Stimulated activated CD8-positive, alpha-beta memory T cell treated with anti-CD3 and anti-CD28 coated beads, Interleukin-7, amount 100 ng/mL, for 4 hours (primary cell): Measurements from ENCODE around the gene MRPS5.

Experiments
- DNase-seq, 2 donors: peaks; one replicate each; pipeline ENCODE4 v3.0.0-alpha.2; 2020; ENCODE audit warnings: low read depth in 2 of 2

MRPS5 gene

DNA sequence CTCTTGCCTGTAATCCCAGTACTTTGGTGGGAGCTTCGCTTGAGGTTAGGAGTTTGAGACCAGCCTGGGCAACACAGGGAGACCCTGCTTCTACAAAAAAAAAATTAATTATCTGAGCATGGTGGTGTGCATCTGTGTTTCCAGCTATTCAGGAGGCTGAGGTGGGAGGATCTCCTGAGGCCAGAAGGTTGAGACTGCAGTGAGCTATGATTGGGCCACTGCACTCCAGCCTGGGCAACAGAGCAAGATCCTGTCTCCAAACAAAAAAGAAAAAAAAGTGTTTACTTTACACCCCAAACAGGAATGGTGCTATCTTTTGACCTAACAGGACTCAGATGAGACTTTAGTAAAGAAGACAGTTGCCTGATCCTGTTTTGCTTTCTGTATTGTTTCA is 60.5 kb downstream of the MRPS5 start:
- DNase-seq = no peak

DNA sequence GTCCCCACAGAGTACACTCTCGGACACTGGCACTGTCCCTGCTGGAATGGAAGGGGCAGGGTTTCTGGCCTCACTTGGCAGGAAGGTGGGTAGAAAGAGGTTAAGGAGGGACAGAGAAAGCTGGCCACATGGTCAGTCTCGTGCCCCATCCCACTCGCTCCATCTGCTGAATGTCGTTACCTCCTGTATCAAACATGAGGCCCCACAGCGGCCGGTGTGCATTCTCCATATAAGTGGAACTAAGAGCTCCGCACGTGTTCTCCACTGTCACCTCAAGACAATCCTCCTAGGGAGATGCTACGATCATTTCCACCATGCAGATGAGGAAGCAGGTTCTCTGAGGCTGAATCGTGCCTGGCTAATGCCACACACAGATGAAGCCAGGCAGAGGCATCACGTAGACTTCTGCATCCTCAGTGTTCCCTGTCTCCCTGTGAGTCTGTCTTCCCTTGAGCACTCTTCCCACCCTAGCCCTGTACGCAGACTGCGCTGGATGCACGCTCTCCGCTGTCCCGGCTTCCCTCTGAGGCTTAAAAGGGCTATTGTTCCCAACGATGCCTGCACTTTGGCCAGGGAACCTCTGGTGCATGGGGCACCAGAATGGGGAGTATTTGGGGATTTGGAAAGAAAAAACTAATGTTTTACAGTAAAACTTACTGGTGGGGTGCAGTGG is 61.0 kb downstream of the MRPS5 start:
- no peak for DNase-seq

DNA sequence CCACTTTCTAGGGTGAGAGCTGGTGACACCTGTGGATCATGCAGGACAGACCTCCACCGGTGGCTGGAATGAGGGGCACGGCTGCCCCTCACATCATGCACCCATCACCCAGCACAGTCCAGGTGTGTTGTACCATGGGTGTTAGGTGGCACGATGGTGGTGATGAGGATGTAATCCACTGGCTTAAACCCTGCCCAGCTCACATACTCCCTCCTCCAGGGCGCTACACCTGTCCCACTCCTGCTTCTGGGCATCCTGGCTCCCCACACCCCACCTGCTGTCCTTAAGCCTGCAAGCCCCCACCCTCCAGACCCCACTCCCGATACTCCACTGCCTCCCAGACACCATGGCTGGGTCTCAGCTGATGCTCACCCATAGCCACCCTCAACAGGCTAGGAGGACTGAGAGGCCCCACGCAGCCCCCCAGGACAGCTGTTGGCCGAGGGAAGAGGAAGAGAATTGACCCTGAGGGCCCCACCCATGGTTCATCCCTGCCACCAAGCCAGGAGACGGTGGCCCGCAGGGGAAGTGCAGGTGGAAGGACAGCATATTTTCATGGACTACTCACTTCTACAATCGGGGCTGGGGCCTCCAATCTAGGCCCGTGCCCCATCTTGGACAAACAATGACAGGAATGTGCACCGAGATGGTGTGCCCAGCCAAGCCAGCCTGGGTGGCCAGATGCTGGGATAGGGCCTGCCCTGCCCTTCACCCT is 61.8 kb downstream of the MRPS5 start:
- no peak for DNase-seq

DNA sequence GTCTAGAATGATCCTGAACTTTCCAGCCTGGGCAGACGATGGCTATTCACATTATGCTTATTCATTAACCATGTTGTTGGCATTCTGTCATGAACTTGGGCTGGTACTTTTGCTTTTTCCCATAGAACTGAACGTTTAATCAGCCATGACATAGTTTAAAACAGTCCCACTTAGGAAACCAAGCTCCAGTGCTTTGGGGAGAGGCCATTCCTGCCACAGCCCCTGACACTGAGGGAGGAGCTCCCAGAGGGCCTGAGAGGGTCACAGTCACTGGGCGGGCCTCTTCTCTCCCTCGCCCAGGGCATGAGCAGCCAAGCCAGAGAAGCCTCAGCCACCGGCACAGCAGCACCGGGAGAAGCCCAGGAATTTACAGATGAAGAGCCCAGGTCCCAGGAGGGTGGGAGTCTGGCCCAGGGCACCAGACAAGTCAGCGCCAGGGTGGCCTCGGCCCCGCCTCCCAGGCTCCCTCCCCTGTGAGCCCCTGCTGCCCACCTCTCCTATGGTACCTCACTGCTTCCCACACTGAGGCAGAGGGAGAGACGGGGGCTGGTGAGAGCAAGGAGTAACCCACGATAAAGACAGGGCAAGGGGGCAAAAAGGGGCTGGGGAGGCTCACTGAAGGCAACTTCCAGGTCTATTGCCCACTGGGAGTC is 62.5 kb downstream of the MRPS5 start:
- no peak for DNase-seq

DNA sequence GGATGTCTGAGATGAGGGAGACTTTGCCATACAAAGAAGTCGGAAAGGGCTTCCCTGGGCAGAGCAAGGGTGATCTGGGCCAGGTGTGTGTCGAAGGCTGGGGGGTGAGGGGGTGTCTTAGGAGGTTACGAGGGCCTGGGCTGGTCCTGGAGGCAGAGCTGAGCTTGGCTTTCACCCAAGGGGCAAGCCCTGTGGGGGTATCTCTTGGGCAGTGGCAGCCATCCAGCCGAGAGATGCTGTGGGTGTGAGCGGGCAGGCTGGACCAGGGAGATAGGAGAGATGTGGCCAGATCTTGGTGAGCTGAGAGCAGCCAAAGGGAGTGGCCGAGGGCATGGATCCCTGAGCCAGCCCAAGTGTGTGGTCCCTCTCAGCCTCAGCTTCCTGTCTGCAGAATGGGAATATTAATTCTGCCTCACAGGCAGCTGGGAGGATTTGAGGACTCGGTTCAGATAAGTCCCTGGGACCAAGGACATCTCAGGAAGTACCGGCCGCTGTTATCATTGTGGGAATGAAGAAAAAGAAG is 63.1 kb downstream of the MRPS5 start:
- no peak for DNase-seq

DNA sequence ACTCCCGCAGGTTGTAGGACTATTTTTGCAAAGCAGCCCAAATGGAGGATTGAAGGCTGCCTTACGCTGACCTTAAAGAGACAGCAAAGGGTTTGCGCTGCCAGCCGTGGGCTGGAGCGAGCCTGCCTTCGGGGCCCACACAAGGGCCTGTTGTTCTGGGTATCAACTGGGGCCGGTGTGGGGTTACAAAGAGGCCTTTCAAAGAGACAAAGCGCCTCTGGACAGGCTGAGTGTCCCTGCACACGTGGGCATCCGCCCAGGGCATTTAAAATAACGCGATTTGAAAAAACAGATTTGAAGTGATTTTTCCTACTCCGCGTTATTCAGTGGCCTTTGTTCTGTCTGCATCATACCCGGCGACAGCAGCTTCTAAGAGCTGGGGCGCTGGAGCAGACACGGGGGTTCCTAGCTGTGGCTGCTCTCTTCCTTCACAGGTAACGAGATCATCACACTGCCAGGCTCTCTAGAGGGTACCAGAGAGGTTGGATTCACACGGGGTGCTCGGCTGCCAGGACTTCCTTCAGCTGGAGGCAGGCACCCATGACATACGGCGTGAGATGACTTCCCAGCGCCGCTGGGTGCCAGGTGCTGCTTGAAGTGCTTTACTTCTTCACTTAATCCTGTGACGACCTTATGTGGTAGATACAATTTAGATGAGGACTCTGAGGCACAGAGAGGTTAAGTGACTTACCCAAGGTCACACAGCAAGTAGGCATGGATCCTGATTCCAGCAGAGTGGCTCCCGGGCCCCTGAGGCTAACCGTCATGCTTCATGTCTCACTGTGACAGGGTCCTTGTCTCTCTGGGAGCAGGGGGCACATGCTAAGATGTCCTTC is 63.9 kb downstream of the MRPS5 start:
- DNase-seq = no peak

DNA sequence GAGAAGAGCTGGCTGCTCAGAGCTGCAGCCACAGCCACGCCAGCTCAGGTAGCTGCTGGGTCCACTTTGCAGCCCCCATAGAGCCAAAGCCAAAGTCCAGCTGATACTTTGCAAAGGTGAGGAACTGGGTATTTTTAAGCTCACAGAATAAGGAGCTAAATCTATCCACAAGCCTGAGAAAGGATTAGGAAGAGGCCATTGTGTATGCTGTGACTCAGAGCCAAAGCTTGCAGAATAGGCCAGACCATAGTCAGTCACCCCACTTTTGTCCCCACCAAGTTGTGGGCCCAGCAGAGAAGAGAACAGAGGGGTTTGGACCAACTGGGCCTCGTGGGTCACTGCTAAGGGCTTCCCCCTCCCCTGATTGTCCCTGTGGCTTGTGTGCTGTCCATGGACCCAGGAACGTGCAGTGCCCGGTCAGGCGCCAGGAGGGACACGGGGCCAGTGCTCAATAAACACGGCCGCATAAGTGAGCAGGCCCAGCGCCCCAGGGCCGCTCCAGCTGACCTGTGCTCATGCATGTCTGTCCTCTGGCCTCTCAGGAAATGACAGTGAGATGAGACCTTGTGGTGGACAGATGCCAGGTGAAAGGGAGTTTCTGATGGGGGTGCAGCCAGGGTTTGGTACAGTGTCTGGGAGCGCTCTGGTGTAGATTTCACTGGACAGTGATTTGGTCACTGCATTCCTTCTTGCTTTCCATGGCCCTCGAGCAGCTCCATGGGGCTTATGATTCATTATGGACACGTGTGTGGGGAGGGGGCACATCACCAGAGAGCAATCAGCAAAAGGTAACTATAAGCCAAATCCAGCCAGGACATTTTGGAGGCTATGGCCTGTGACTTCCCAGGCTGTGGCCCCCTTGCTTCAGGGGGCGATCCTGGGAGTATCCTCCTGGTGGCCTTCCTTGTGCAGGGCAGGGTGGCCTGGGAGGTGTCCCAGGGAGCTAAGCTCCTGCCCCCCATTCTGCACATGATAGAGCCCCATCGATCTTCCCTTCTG is 64.8 kb downstream of the MRPS5 start:
- DNase-seq = no peak

DNA sequence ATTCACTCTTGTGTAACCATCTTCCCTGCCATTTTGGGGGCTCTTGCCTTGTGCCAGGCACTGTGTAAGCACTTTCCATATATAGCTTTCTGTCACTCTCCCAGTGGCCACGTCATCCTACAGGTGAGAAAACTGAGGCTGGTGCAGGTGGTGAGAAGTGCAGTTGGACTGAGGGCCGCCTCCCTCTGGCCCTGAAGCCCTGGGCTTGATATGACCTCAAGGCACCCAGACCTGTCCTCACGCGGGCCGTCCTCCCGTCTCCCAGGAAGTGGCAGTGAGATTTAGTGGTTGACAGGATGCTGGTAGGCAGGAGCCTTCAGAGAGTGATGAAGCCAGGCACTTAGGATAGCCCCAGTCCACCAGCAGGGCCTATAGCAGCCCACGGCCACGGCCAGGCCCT is 65.6 kb downstream of the MRPS5 start:
- no peak for DNase-seq

DNA sequence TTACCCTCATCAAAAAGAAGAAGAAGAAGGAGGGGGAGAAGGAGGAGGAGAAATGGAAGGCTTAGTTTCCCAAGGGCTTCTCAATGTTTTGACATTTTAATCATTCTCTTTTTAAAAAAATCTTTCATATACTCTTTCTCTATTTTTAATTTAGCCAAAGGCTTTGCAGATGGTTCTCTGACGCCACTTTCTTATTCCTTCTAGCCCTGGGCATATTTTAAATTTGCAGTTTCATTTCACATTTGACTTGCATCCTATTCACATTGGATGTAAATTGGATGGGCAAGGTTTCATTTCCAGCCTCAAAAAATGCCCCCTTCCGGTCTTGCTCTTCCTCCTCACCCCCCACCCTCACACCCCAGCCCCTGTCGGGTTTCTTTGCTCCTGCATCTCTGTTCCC is 66.3 kb downstream of the MRPS5 start:
- DNase-seq = no peak

DNA sequence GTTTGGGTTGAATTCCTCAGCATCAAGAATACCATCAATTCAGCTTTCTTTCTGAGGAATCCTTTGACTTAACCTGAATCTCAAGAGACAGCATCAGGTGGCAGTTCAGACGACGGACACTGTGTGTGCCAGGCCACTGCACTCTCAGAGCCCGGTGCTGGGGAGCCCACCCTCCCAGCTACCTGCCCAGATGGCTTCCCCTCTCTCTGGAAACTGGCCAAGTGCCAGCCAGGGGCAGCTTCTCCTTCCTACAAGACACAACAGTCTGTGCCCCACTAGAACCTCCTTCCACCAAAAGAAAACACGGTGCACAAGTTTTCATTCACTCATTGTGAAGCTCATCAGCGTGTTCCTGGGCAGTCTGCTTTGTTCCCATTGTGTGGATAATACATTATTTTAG is 67.6 kb downstream of the MRPS5 start:
- no peak for DNase-seq

DNA sequence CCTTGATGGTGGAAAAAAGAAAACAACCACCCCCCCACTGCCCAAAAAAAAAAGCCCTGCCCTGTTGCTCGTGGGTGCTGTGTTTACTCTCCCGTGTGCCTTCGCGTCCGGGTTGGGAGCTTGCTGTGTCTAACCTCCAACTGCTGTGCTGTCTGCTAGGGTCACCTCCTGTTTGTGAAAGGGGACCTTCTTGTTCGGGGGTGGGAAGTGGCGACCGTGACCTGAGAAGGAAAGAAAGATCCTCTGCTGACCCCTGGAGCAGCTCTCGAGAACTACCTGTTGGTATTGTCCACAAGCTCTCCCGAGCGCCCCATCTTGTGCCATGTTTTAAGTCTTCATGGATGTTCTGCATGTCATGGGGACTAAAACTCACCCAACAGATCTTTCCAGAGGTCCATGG is 68.1 kb downstream of the MRPS5 start:
- no peak for DNase-seq

DNA sequence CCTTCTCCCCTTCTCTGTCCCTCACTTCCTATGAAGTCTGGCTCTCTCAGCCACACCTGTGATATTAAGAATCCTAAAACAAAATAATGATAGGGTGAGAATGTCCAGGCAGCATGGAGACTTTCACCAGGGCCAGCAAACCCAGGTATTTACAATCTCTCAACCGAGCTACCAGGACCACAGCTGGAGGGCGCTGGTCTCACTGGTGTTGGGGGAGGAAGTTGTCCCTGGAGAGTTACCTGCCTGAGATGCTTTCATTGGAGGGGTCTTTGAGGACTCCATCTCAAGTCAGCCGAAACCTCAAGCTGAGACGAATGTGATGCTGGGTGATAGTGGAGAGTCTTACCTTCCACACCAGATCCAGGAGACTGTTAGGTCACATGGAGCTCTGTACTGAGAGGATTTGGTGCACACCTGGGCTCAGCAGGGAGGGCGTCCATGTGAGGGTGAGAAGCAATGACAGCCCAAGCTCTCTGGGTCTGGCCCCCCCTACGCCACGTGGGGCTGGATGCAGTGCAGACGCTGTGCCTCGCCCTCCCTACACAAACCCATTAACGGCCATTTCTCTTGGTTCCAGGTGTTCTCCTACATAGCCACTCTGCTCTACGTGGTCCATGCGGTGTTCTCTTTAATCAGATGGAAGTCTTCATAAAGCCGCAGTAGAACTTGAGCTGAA is 68.7 kb downstream of the MRPS5 start:
- no peak for DNase-seq

DNA sequence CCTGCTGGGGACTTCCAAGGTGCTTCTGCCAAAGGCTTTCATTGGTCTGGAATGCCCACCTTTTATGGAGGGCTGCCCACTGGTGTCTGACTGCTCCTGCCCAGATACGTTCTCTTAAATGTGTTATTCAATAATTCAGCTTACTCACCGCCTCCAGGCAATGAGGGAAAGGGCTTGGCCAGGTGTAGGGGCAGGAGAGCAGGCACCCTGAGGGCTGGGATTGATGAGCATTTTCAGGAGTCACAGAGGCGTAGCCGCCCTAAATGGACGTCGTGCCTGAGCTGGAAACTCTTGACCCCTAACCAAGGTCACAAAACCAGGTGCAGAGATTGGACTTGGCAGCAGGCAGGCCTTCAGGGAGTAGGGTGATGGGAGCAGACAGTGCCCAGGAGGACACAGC is 69.3 kb downstream of the MRPS5 start:
- no peak for DNase-seq

DNA sequence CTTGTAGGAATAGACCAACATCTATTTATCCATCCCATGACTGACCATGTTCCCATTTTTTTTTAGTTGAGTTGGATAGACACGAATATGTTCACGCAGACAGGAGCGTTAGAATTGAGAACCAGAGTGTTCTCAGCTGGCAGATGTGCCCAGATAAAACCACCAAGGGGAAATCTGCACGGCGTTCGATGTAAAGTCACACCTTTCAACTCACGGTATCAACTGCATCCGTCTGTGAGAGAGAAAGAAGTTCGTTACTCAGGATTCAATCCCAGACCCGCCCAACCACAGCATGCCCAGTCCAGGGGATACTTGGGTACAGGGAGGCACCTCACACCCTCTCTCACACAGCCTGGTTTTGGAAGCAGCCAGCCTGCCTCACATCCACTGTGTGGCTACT is 70.0 kb downstream of the MRPS5 start:
- no peak for DNase-seq

DNA sequence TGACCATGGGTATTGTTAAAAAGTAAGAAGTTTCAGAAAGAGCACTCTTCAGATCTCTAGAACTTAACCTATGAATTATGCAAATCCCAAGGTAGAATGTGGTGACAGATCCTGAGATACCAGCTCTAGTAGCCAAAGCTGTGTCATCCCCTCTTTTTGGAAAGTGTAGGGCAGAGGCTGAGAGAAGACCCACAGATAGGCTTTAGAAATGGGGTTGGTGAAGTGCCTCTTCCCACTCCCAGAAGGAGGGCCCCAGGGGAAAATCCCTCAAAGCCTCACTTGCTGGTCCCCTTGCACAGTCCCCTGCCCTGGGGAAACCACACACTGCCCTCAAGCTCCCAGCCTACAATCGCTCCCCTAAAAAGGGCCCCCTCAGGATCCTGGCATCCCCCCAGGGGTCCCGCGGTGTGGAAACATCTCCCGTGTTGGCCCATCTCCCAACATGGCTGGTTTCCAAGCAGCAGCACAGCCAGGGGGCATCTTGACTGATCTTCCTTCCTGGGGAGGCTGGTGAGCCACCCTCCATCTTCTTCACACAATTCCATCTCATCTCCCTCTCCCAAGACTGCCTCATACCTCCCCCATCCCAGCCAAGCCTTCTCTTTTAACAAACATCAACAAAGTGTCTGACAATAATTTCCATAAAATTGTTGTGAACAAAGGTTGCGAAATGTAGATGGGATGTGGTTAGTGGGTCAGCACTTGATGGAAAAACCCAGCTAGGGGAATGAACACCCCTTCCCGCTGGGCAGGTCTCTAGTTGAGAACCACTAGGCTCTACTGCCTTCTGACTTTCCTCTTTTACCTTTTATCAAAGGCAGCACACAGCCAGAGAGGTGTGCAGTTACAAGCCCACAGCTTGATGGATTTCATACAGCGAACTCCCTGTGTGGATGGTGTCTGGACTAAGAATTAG is 71.0 kb downstream of the MRPS5 start:
- DNase-seq = no peak

DNA sequence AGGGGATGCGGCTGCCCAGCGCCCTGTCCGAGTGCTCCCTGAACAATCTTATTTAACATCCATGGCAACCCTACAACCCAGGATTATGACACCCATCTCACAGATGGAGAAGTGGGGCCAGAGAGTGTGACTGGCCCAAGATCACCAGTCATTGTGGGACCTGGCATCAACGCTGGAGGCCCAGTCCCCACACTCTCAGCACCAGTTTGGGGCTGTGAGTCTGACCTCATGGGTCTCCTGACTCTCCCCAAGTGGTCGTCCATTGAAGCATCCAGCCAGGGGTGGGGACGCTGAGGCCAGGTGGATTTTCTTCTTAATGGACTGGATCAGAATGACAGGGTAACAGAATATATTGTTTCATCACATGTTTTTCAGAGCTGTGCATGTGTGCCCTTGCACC is 71.6 kb downstream of the MRPS5 start:
- no peak for DNase-seq

DNA sequence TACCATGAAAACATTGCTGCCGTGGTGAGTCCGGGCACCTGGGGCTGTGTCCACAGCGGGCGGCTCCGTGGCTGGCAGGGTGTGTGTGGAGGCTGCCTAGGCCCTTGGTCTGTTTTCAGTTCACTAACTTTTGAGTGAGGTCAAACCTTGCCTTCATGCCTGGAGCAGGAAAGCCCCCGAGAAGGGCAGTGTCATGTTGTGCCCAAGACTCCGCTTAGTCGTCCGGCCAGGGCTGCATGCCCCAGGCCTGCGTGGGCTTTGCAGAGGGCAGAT is 72.0 kb downstream of the MRPS5 start:
- DNase-seq = no peak

DNA sequence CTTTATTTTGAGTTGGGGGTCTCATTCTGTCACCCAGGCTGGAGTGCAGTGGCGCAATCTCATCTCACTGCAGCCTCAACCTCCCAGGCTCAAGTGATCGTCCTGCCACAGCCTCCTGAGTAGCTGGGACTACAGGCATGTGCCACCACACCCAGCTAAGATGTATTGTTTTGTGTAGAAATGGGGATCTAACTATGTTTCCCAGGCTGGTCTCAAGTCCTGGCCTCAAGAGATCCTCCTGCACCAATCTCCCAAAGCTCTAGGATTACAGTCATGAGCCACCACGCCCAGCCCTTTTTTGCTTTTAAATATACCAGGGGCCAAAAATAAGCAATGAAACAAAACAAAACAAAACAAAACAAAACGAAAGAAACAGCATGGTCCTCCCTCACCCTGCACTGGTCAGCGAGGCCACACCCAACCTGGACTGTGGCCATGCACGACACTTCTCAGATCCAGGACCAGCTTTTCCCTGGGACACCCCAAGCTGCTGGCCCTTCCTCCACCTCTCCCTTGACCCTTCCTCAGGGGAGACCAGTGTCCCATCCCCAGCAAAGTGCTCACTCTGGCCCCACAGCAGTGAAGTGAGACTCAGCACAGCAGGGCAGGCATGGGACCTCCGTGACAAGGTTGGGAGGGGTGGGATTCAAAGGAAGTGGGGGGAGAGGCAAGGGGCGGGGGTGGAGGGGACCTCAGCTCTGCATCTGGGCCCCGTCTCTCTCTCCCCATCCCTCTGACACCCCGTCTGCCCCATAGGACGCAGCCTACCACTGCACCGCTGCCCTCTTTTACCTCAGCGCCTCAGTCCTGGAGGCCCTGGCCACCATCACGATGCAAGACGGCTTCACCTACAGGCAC is 72.6 kb downstream of the MRPS5 start:
- no peak for DNase-seq
